AG09319 (cell line): ENCODE data around the gene GGCT.
"Not testable (repeated sequence)": the region's sequence is repeated elsewhere in the genome, so short reads cannot be mapped to it uniquely, and the experiment has no call there.

Experiments used
- DNase-seq: peaks from one replicate; pipeline ENCODE4 v3.0.0-alpha.2; 2010; ENCODE audit warnings: low read depth; ENCODE audit errors: extremely low read depth
- TF ChIP-seq, protein P1 (sequence below): IDR thresholded peaks from 2 replicates; pipeline ENCODE4 v1.5.1; 2011; ENCODE audit warnings: low read depth, mild to moderate bottlenecking, inconsistent platforms, low read length, moderate library complexity

Gene GGCT

DNA sequence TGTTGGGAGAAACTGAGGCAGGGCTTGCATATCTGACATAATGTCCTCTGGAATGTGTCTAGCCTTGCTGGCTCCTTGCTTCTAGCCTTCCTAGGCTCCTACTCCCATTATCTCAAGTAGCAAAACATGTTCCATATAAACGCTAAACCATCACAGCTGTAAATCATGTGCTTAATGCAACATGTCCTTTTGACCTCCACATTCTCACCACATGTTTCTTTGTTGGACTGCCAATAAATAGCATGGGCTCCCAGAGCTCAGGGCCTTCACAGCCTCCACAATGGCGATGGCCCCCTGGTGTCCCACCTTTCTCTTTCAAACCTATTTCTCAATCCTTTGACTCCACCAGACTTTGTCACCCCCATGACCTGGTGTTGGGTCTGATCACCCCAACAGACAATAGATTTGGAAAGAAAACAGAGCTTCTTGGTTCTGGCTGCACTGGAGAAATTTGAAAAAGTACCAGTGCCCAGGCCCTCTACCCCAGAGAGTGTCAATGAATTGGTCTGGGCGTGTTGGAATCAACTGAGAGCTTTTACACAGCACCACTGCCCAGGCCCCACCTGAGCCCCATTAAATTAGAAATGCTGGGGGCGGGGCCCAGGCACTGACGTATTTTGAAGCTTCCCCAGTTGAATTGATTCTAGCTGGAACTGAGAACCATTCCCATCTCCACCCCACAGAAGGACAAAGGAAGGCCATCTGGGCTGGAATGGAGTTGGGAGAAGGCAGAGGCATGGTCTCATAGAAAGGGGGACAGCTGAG is 41.3 kb upstream of the GGCT start:
- TF ChIP-seq, protein P1, sequence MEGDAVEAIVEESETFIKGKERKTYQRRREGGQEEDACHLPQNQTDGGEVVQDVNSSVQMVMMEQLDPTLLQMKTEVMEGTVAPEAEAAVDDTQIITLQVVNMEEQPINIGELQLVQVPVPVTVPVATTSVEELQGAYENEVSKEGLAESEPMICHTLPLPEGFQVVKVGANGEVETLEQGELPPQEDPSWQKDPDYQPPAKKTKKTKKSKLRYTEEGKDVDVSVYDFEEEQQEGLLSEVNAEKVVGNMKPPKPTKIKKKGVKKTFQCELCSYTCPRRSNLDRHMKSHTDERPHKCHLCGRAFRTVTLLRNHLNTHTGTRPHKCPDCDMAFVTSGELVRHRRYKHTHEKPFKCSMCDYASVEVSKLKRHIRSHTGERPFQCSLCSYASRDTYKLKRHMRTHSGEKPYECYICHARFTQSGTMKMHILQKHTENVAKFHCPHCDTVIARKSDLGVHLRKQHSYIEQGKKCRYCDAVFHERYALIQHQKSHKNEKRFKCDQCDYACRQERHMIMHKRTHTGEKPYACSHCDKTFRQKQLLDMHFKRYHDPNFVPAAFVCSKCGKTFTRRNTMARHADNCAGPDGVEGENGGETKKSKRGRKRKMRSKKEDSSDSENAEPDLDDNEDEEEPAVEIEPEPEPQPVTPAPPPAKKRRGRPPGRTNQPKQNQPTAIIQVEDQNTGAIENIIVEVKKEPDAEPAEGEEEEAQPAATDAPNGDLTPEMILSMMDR = no peak
- no peak for DNase-seq

DNA sequence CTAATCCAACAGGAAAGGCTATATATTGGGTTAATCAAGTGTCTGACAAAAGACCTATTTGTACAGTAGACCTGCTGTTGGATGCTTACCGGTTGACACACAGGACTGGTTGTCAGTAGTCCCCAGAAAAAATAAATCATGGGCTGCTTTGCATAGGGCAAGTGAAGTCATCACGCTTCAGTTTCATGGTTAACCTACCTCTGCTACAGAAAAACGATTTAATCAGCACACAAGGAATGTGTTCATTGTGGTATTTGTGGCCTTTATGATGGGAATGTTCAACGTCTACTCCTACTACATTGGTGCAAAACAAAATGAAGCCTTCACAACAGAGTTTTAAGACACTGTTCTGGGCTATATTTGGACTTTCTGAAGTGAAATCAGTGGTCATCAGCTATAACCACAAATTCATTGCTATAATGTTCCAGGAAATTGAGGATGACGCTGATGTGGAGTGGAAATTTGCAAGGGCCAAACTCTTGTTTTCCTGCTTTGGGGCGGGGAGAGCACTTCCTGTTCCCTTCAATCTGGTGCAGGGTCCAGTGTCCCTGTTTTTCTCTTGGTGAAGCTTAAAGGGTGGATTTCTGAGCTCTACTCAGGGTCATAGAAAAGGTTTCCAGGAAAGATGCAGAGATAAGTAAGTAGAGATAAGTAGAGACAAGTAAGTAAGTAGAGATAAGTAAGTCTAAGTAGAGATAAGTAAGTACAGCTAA is 39.3 kb upstream of the GGCT start:
- TF ChIP-seq, protein P1 = no peak

DNA sequence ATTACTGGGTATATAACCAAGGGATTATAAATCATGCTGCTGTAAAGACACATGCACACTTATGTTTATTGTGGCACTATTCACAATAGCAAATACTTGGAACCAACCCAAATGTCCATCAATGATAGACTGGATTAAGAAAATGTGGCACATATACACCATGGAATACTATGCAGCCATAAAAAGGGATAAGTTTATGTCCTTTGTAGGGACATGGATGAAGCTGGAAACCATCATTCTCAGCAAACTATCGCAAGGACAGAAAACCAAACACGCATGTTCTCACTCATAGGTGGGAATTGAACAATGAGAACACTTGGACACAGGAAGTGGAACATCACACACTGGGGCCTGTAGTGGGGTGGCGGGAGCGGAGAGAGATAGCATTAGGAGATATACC is 38.5 kb upstream of the GGCT start:
- not testable (repeated sequence) for DNase-seq

More for the DNA sequence above, 39.3 kb upstream of the GGCT start:
- DNase-seq = no peak

DNA sequence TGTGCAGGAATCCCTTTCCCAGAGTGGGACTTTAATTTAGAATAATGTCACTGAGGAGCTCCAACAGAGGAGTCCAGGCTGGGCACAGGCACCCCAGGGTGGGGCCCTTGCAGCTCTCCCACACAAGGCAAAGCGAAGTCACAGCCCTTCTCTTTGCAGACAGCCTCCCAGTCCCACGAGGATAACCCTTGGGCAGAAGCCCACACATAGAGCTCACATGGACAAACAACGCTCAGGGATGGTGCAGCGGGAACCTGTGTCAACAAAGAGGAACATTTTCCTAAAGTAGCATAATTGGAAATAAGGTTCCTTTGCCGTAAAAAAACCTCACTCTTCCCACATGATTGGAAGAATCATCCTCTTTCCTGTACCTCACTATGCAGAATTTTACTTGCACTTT is 29.3 kb upstream of the GGCT start:
- no peak for DNase-seq
- TF ChIP-seq, protein P1 = no peak

DNA sequence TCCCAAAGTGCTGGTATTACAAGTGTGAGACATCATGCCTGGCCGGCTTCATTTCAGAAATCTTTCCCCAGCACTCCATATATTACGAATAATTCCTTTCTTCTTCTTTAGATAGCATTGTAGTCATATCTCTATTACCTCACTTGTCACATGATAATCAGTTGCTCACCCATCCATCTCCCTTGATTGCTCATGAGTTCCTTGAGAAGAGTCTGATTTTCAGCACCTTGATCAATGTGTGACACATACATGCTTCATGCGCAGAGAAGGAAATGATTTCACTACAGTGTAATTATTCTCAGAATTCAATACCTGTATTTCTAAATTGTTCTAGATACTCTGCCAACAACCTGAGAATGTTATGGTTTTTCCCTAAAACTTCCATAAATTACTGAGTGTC is 26.7 kb upstream of the GGCT start:
- no peak for DNase-seq
- TF ChIP-seq, protein P1 = no peak

GRCh38 chr7:30530373-30530772 is 25.7 kb upstream of the GGCT start:
- DNase-seq = no peak
- TF ChIP-seq, protein P1 = no peak

DNA sequence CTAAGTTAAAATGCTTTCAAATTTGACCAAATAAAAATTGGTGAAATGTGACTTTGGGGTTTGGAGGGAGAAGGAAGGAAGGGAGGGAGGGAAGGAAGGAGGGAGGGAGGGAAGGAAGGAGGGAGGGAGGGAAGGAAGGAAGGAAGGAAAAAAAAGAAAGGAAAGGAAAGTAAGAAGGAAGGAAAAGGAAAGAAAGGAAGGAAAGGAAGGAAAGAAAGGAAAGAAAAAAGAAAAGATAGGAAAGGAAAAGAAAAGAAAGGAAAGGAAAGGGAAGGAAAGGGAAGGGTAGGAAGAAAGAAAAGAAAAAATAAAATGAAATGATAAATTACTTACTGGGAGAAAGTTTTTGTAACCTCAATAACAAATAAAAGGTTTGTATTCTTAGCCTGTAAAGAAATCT is 24.1 kb upstream of the GGCT start:
- no peak for DNase-seq
- TF ChIP-seq, protein P1 = no peak

DNA sequence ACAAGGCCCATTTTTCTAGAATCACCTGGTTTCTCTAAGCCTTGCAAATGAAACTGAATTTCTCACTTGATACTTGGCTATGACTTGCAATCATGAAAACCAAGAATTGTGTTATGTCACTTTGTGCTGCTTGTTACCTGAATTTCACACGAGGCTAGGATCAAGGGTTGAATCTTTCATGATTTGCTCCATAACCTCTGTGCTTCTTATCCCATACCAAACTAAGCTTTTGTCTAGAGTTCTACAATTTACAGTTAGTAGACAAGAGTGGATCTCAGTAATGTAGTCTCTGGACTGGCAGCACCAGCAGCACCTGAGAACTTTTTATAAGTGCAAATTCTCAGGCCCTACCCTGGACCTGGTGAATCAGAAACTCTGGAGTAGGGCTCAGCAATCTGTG is 22.7 kb upstream of the GGCT start:
- not testable (repeated sequence) for DNase-seq
